HG03196 (cell line): Measurements from ENCODE around the gene CHAC2.
A peak's percentile ranks its signal among the peaks of the same experiment; 100 is the strongest.
"Not testable (repeated sequence)": the region's sequence is repeated elsewhere in the genome, so short reads cannot be mapped to it uniquely, and the experiment has no call there.

ENCODE experiments used
- ATAC-seq: cut with Tn5 transposase; IDR thresholded peaks from one replicate; pipeline ENCODE4 v1.9.1; 2021; ENCODE audit not compliant: unreplicated experiment

The CHAC2 gene

GRCh38 chr2:53767405-53768241 lies at the start of gene CHAC2:
Gene CHAC2, plus strand, starts transcription at chr2:53767804. Its CDS starts 83 bp downstream, at chr2:53767887.
- peak; percentile 91 for ATAC-seq

GRCh38 chr2:53720944-53721343 lies 46.7 kb upstream of the CHAC2 start:
- ATAC-seq, result not testable (repeated sequence)

- no peak for ATAC-seq
Measured at GRCh38 chr2:53724536-53724935, 43.1 kb upstream of the CHAC2 start.

- no peak for ATAC-seq
Measured at GRCh38 chr2:53725662-53726061, 41.9 kb upstream of the CHAC2 start.

- no peak for ATAC-seq
Measured at GRCh38 chr2:53727921-53728320, 39.7 kb upstream of the CHAC2 start.

GRCh38 chr2:53729143-53729762 lies 38.4 kb upstream of the CHAC2 start:
- no peak for ATAC-seq

GRCh38 chr2:53737091-53737490 lies 30.5 kb upstream of the CHAC2 start:
- ATAC-seq, result no peak

- no peak for ATAC-seq
Measured at GRCh38 chr2:53739032-53739431, 28.6 kb upstream of the CHAC2 start.

GRCh38 chr2:53740170-53740569 lies 27.4 kb upstream of the CHAC2 start:
- no peak for ATAC-seq

GRCh38 chr2:53744395-53745065 lies 23.1 kb upstream of the CHAC2 start:
- no peak for ATAC-seq

GRCh38 chr2:53750041-53750768 lies 17.4 kb upstream of the CHAC2 start:
- no peak for ATAC-seq

- peak; percentile 84 for ATAC-seq
Measured at GRCh38 chr2:53751728-53752127, 15.9 kb upstream of the CHAC2 start.

GRCh38 chr2:53752385-53752784 lies 15.2 kb upstream of the CHAC2 start:
- no peak for ATAC-seq

GRCh38 chr2:53753041-53753440 lies 14.6 kb upstream of the CHAC2 start:
- no peak for ATAC-seq

- ATAC-seq, result no peak
Measured at GRCh38 chr2:53755121-53755520, 12.5 kb upstream of the CHAC2 start.

GRCh38 chr2:53756644-53757043 lies 11.0 kb upstream of the CHAC2 start:
- ATAC-seq, result no peak

- ATAC-seq, result not testable (repeated sequence)
Measured at GRCh38 chr2:53757206-53757605, 10.4 kb upstream of the CHAC2 start.

- no peak for ATAC-seq
Measured at GRCh38 chr2:53765767-53766166, 1.8 kb upstream of the CHAC2 start.

- ATAC-seq, result peak; percentile 36
Measured at GRCh38 chr2:53768242-53768542, 588 bp downstream of the CHAC2 start.

GRCh38 chr2:53769318-53769945 lies 1.8 kb downstream of the CHAC2 start:
- no peak for ATAC-seq

- no peak for ATAC-seq
Measured at GRCh38 chr2:53770264-53770663, 2.7 kb downstream of the CHAC2 start.
